CD4-positive, alpha-beta T cell treated with Interleukin-6 at 100 ng/mL for 8 hours (primary cell): ENCODE results near the gene FUT2.
A peak's percentile ranks its signal among the peaks of the same experiment; 100 is the strongest.
"Not testable (repeated sequence)": the region's sequence is repeated elsewhere in the genome, so short reads cannot be mapped to it uniquely, and the experiment has no call there.

Experiments used
- DNase-seq: peaks from one replicate; pipeline ENCODE4 v3.0.0-alpha.2; 2020; ENCODE audit warnings: mixed read lengths, low spot score

The FUT2 gene

DNA sequence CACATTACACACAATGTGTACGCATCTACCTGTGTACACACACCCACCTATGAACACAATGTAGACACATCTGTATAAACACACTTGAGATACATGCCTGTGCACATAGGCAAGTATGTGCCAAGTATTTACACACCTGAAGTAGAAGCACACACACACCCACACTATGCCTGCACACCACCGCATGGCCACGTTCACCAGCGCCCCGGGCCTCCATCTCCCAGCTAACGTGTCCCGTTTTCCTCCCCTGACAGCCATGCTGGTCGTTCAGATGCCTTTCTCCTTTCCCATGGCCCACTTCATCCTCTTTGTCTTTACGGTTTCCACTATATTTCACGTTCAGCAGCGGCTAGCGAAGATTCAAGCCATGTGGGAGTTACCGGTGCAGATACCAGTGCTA lies 6.9 kb downstream of the FUT2 start:
- DNase-seq: no peak

DNA sequence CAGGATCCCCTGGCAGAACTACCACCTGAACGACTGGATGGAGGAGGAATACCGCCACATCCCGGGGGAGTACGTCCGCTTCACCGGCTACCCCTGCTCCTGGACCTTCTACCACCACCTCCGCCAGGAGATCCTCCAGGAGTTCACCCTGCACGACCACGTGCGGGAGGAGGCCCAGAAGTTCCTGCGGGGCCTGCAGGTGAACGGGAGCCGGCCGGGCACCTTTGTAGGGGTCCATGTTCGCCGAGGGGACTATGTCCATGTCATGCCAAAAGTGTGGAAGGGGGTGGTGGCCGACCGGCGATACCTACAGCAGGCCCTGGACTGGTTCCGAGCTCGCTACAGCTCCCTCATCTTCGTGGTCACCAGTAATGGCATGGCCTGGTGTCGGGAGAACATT lies 7.5 kb downstream of the FUT2 start:
- DNase-seq: no peak

DNA sequence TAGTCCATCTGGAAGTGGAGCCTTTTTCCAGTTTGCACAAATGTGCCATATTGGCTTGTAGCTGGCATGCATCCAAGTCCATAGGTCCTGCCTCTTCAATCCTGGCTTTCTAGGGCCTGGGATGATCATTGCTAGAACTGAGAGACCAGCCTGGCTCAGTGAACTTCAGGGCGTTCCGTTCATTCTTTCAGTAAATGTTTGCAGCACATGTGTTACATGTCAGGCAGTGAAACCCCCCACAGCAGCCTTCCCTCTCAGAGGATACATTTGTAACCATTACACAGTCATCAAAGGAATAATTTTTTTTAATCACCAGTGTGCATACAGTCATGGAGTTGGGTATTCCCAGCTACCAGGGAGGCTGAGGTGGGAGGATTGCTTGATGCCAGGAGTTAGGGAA lies 9.7 kb downstream of the FUT2 start:
- DNase-seq: no peak

DNA sequence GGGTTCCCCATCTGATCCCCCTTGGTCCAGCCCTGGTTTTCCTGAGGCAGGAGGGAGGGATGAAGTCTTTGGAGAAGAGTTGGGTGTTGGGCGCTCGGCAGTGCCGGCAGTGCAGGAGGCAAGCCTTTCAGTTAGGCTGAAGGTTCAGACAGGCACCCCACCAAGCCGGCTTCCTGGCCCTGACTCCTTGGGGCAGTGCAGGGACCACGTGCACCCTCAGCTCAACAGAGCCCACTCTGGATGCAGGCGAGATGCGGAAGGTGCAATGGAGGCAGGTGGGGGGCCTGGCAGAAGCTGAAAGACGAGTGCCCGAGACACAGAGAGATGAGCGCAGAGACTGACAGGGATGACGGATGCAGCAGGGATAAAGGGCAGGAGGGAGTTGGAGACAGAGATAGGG lies 12.7 kb downstream of the FUT2 start:
- DNase-seq: no peak

DNA sequence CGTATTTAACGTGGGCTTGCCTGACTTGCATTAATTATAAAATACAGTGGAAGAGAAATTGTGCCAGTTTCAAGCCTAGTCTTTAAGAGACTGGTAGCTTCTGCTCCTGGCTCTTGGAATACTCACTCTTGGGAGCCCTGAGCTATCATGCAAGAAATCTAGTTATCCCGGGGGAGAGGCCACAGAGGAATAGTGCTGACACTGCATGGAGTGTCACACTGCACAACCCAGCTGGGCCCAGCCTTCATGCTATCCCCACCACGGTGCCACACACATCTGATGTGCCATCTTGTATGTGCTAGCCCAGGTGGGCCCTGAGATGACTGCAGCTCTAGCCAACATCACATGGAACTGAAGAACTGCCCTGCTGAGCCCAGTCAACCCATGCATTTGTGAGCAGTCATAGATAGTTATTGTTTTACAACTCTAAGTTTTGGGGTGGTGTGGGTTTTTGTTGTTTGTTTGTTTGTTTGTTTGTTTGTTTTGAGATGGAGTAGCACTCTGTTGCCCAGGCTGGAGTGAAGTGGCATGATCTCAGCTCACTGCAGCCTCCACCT lies 15.4 kb downstream of the FUT2 start:
- DNase-seq: no peak

DNA sequence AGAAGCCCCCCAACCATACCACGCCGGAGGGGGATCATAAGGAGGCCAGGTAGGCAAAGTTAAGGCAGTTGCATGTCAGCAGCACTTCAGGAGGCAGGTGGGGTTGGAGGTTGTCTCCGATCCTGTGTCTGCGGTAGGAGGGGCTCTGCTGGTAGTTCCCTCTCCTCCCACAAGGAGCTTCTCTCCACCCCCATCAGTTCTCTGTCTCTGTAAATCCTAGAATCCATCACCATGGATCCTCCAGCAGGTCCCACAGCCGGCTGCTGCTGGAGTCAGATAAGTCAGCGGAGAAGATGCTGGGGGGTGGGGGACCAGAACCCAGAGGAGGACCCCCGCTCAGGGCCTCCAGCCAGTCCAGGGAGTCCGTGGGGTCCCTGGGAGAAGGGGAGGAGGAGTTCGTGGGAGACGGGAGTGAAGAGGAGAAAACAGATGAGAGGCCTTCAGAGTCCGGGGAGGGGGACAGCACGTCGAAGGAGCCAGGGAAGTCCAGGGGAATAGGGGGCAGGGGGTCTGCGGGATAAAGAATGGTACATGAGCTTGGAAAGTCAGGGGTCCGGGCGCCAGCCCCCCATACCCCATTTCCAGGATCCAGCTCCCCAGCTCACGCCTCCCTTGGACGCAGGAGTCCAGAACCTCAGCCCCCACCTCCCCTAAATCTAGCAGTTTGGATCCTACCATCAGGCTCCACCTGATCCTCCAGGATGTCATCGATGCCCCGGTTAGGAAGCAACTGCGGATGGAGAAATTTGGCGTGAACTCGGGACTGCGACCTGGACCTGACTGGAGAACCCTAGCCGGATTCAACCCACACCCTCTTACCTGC lies 17.5 kb downstream of the FUT2 start:
- no peak for DNase-seq

DNA sequence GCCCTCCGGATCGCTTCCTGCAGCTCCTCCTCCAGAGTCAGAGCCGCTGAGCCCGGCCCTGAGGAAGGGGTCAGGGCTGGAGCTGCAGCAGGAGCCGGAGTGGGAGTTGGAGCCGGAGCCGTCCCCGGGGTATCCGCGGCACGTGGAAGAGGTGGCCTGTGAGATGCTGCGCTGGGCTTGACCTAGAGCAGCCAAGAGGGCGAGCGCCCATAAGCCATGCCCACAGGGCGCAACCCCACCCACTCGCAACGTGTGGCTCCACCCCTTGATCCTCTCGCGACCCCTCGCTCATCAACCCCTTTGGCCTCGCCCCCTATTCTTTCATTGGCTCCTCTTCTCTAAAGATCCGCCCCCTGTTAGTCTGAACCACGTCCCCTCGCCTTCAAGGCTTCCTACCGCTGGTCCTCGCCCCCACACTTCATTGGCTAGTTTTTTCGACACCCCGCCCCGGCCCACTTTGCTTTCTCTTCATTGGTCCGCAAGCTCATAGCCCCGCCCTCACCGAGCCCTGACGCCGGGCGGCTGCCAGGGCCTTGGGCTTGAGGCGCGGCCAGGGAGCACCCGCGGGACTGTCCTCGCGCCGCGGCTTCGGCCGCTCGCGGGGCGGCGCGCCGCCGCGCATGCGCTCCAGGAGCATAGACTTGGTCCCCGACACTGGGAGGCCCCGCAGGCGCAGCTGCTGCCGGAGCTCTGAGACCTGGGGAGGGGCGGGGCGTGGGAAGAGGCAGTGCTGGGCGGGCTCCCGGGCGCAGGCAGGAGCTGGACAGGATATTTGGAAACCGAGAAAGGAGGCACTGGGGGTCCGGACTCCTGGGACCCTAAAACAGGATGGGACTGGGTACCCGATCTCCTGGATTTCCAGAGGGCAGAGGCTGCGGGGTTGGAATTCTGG lies 18.3 kb downstream of the FUT2 start:
- peak; percentile 98 for DNase-seq

DNA sequence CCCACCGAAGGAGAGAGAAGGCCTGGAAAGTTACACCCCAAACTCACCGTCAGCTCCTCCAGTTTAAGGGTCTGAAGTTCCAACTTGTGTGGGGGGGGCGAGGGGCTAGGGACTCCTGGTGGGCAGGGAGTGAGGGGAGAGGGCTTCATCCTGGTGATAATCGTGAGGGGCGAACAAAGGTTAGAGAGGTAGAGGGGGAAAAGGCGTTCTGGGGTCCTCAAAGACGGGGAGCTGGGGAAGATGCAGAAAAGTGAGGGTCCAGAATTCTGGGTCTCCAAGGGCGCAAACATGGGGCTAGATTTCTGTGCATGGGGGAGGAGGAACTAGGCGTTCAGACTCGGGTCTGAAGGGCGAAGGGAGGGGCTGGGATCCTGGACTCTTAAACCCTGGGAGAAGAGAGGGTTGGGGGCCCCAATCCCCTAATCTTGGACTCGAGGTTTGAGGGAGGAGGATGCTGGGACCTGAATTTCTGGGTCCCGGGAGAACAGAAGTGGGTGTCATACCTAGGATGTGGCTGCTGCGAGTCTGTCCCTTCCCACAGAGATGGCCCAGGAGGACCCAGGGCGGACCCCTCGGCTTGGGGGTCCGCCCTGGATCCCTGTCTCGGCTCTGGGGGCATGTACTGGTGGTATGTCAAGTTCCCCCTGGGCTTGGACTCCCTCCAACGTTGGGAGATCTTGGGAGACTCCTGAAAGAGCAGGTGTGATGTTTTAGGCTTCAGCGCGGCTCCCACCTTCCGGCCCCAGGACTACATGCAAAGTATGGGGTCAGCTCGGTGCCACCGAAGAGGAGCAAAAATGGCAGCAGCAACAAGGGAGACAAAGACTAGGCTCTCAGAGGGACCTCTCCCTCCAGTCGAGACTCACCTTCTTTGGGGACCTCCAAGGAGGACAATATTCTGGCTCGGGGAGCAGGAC lies 19.2 kb downstream of the FUT2 start:
- DNase-seq: no peak

DNA sequence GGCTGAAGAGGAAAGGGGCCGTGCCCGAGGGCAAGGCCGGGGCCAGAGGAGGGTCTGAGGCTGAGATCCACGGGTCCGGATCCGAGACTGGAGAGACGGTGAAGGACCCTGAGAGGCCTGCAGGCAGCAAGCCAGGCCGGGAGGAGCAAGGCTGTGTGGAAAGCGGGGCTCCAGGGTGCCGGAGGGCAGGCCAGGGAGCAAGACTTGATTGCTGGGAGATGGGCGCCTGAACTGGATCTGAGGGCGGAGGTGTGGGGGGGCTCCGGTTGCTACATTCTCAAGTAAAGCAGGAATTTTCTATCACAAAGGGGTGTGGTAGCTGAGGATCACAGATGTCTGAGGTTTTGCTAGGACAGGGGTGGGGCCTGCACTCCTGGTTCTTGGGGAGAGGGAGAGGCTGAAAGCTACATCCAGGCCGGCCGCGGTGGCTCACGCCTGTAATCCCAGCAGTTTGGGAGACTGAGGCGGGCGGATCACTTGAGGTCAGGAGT lies 20.0 kb downstream of the FUT2 start:
- DNase-seq: no peak

DNA sequence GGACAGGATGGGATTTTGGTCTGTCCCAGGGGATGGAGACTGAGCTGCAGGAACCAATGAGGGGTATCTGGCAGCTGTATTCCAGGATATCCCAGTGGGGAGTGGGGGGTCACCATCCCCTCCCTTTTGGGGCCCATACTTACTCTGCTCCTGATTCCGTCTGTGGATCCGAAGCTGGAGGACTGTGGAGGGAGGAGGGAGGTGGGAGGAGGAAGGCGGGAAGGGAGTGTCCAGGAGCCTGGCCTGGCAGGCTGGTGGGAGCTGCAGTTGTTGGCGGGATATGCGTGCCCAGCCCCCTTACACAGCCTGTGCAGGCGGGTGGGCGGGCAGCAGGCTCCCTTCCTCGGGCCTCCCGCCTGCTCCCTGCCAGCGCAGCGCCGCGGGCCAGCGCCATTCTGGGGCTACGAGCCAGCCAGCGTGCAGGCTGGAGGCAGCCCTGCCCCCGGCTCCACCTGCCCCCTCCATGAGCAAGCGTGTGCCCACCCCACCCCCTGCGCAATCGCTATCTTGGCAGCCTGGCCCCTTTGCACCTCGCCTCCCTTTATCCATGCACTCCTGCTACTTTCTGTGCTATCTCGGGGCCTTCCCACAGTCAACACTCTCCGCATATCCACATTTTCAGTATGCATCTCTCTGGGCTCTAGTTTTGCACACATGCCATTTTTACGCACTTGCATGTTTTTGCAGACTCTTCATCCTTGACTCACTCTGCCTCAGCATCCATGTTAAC lies 21.0 kb downstream of the FUT2 start:
- no peak for DNase-seq

DNA sequence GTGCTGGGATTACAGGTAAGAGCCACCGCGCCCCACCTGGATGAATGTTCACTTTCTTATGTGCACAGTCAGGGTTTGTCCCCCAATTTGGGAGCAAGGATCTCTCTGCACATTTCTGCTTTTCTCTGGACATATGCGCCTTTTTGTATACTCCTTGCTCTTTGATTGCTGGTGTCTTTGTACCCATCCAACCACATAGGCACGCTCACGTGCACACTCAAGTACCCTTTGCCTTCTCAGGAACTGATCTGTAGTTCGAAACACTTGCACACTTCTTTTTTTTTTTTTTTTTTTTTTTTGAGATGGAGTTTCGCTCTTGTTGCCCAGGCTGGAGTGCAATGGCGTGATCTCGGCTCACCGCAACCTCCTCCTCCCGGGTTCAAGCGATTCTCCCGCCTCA lies 22.3 kb downstream of the FUT2 start:
- not testable (repeated sequence) for DNase-seq

DNA sequence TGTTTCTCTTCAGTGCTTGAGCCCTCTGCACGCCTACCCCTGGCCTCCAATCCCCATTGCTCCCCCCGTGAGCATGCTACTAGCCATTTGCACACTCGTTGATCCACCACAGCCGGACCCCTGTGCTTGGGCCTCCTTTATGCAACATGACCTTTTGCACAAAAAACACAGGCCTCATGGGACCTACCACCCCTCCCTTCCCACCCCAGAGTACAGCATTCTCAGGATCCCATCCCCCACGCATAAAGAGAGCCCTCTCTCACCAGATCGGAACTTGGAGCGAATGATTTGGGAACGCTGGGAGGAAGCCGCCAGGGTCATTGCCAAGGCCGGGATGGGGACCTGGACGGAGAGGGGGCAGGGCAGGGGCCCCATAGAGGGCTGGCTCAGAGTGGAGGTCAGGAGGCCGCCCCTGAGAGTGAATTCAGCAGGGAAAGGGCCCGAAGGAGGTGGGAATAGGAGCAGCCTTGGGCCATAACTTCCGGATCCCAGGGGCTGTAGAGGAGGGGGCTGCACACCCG lies 23.0 kb downstream of the FUT2 start:
- DNase-seq: no peak

DNA sequence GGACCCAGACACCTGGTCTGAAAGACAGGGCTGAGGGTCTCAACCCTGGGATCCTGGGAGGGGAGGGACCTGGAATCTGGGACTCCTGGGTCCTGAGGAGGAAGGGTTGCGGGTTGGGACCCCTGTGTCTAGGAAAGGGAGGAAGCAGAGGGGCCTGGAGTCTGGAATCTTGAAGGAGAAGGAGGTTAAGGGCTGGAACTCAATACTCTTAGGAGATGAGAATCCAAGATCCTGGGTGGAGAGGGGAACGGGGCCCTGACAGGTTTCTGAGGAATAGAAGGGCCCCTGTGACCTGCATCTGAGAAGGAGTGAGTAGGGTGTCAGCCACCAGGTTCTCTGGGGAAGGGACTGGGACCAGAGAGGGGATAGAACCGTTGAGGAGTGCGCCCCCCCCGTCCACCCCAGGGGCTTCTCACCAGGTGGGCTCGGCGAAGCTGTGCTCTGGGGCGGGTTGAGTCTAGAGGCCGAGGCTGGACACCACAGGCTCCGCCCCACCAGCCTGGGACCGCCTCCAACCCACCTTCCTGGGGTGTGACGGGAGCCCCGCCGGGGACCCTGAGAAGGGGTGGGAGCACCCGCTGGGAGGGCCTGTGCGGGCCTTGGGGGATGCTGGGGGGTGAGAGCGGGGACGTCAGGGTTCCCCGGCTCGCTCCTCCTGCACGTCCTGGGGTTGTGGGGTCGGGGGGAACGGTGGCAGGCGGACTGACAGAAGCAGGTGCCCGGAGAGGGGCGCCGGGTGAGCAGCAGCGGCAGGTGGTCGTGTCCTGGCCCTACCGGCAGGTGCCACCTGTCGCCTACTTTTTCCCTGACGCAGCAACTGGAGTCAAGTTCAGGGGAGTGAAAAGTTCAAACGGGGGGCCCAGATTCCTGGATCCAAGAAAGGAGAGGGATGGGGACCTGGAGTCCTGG lies 23.7 kb downstream of the FUT2 start, which contains the start of gene MAMSTR:
TSS of gene MAMSTR (minus strand) at position 463 of the 909 bp plus-strand sequence. CDS start 694 bp downstream, outside the sequence.
- no peak for DNase-seq

DNA sequence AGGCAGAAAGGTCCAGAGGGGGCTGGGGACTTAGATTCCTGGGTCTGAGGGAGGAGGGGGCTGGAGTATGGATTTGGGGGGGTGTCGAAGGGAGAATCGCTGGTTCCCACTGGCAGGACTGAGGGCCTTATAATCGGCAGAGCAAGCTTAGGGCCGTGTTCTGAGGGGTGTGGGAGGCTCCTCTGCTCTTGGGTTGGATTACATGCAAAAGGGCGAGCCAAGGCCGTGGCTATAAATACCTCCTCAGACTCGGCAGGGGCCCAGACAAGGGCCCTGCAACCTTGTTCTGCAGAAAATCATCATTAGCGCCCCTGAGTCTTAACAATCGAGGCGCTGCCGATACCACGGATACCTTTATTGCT lies 24.5 kb downstream of the FUT2 start:
- no peak for DNase-seq

DNA sequence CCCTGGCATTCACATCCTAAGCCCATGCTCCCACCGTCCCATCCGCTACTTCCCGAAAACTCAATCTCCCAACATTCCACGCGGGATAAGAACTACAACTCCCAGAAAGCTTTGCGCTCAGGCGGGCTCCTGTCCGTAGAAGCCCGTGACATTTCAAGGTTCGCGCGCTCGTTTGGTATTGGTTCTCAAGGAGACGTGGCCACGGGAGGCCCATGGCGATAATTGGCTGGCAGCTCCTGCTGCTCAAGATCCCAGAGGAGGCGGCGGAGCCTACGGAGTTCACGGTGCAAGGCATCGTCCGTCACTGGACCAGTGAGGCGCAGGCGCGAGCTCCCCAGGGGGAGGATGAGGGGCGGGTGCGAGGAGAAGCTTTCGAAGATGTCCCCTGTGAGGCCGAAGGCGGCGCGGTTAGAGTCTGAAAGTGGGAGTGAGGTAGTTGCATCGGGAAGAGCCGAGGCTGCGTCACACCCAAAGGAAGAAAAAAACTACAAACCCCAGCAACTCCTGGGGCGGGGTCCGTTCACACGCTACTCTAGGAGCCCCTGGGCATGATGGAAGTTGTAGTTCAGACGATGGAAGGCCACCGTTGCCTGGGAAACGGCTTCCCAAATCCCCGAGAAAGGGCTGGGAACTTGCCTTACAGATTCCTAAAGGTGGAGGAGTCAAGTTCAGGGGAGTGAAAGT lies 25.0 kb downstream of the FUT2 start:
- peak; percentile 93 for DNase-seq

DNA sequence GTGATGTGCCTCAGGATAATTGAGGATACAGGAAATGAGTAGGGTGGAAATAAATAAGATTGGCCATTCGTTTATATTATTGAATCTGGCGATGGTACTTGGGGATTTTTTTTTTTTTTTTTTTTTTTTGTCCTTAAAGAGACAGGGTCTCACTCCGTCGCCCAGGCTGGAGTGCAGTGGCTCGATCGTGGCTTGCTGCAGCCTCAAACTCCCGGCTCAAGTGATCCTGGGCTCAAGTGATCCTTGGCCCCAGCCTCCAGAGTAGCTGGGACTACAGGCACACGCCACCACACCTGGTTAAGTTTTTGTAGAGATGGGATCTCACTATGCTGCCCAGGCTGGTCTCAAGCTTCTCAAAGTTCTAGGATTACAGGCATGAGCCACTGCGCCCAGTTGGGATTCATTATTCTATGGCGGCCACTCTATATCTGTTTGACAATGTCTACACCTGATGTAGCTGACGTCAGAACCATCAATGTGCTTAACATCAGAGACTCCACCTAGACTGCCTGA lies 26.5 kb downstream of the FUT2 start:
- DNase-seq: no peak

DNA sequence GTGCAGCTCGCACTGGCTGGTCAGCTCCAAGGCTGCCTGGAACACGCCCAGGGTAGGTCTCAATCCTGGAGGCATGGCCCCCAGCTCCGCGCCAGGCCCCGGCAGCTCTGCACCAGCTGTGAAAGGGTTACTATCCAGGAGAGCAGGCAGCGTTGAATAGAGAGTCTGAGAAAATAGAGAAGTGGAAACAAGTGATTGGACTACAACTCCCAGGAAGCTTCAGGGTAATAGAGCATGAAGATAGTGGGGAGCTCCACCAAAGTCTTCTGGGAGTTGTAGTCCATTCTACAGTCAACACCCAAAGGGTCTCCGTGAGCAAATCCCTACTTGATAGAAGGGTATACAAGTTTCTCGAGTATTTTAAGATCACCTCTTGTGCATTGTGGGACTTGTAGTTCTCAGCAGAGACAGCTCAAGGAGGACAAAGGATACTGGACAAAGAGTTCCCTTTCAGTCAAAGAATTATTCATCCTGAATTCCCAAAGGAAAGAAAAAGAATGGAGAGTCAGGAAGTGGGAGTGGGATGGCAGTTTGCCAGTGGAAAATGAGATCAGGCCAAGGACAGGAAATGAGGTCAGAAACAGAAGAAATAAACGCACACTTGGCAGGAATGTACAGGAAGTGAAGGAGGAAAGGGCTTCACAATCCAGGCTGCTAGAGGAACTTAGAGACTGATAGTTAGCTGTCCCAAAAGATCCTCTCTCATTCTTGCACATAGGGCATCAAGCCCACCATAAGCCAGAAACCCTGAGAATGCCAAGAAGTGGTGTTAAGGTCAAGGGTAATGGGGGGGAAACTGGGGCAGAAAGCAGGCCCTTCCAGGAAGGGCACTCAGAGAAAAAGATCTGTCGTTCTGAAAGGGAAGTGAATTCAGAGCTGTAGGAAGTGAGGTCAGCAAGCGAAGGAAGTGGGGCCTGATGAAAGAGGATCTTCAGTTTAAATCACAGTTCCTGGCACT lies 29.3 kb downstream of the FUT2 start:
- DNase-seq: peak; percentile 50

DNA sequence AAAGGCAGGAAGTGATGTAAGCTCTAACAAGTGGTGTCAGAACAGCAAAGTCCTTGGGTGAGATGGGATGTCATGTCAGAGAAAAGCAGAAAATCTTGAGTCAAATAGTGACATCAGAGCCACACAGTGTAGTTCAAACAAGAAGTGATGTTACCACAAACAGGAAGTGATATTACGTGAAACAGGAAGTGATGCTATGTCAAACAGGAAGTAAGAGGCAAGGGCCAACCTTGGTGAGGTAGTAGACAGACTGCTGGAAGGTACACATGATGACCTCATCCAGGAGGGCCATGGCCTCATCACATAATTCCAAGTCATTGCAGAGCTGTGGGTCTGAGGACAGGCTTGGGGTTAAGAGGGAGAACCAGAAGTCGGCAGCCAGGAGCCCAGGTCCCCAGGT lies 30.8 kb downstream of the FUT2 start:
- peak; percentile 52 for DNase-seq
